ENCODE measurements around the gene SP7. TPM values are rescaled to one million over a fixed set of nuclear protein-coding genes. Genes with fewer than 3 reads are reported as not detected.

The SP7 gene
- total RNA-seq, 1 experiment from 2014 or later: not detected

- peaks cover 4% of the 10 kb centered on the region for H3K4me1 Mint-ChIP-seq (ENCODE audit: low read depth, unreplicated experiment)
- peaks cover 48% of the 10 kb centered on the region for H3K36me3 Mint-ChIP-seq (ENCODE audit: insufficient read depth, unreplicated experiment)
- peak within 1 kb of the TSS; percentile 90 for H3K4me3 Mint-ChIP-seq (ENCODE audit: low read depth, unreplicated experiment)
- H3K27ac Mint-ChIP-seq (ENCODE audit: unreplicated experiment): peak within 1 kb of the TSS; percentile 66
- no TSS peak for BruUV-seq (replicated peaks)
- DNase-seq: peak; percentile 84
- no peaks in the 10 kb centered on the region for H3K27me3 Mint-ChIP-seq (ENCODE audit: unreplicated experiment)
- intact Hi-C loops (cut with micrococcal nuclease; ENCODE audit: unreplicated experiment): no loop called here
- TF ChIP-seq, protein P1, sequence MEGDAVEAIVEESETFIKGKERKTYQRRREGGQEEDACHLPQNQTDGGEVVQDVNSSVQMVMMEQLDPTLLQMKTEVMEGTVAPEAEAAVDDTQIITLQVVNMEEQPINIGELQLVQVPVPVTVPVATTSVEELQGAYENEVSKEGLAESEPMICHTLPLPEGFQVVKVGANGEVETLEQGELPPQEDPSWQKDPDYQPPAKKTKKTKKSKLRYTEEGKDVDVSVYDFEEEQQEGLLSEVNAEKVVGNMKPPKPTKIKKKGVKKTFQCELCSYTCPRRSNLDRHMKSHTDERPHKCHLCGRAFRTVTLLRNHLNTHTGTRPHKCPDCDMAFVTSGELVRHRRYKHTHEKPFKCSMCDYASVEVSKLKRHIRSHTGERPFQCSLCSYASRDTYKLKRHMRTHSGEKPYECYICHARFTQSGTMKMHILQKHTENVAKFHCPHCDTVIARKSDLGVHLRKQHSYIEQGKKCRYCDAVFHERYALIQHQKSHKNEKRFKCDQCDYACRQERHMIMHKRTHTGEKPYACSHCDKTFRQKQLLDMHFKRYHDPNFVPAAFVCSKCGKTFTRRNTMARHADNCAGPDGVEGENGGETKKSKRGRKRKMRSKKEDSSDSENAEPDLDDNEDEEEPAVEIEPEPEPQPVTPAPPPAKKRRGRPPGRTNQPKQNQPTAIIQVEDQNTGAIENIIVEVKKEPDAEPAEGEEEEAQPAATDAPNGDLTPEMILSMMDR (IDR thresholded peaks at IDR 0.05; ENCODE audit: unreplicated experiment): no peak
- H3K9me3 Mint-ChIP-seq (ENCODE audit: low read depth, unreplicated experiment): no peaks in the 10 kb centered on the region
- CTCF ChIA-PET: interaction anchor here (0.5 to 1.3 kb wide), 9 partner anchors 12 to 531 kb away, joined by 3 to 7 read pairs (median 3); partner anchors contain the start of gene AAAS
Measured at GRCh38 chr12:53295070-53295890, 40.9 kb downstream of the SP7 start, which contains the start of gene PFDN5. Gene PFDN5, plus strand, starts transcription at chr12:53295542. Its CDS starts 26 bp downstream, at chr12:53295568.

DNA sequence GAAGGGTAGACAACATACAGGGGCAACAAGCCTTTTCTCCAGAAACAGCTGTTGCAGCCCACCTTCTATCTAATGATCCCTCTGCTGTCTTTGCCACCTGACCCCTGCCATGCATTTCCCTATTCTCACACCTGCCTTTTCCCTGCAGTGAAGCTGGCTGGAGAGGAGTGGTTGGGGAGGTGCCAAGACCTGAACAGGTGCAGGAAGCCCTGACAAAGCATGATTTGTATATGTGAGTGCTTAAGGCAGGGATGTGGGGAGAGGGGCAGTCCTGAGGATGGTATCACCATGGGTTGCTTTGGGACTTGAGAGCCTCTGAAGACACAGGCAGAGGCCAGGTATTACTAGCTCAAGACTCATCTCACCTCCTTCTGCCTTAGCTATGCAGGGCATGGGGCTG is 43.7 kb downstream of the SP7 start:
- H3K9me3 Mint-ChIP-seq (ENCODE audit: low read depth, unreplicated experiment): no peaks in the 10 kb centered on the region
- no peaks in the 10 kb centered on the region for H3K4me1 Mint-ChIP-seq (ENCODE audit: low read depth, unreplicated experiment)
- H3K36me3 Mint-ChIP-seq (ENCODE audit: insufficient read depth, unreplicated experiment): peaks cover 36% of the 10 kb centered on the region
- CTCF ChIA-PET: interaction anchor here (0.8 kb wide), 1 partner anchor 23 kb away, joined by 3 read pairs; no protein-coding TSS in a partner anchor
- TF ChIP-seq, protein P1 (IDR thresholded peaks at IDR 0.05; ENCODE audit: unreplicated experiment): no peak
- no peak overlapping the region for H3K27ac Mint-ChIP-seq (ENCODE audit: unreplicated experiment)
- H3K27me3 Mint-ChIP-seq (ENCODE audit: unreplicated experiment): no peaks in the 10 kb centered on the region
- no peak for DNase-seq
- H3K4me3 Mint-ChIP-seq (ENCODE audit: low read depth, unreplicated experiment): no peak overlapping the region
- intact Hi-C loops (cut with micrococcal nuclease; ENCODE audit: unreplicated experiment): no loop called here
- BruUV-seq (replicated peaks): no TSS peak

GRCh38 chr12:53290661-53291060 is 45.5 kb downstream of the SP7 start:
- Mint-ChIP-seq H3K4me1 (ENCODE audit: low read depth, unreplicated experiment) (no peaks in the 10 kb centered on the region), H3K9me3 (ENCODE audit: low read depth, unreplicated experiment) (no peaks in the 10 kb centered on the region), H3K27ac (ENCODE audit: unreplicated experiment) (no peak overlapping the region), H3K4me3 (ENCODE audit: low read depth, unreplicated experiment) (no peak overlapping the region), H3K36me3 (ENCODE audit: insufficient read depth, unreplicated experiment) (peaks cover 23% of the 10 kb centered on the region), H3K27me3 (ENCODE audit: unreplicated experiment) (no peaks in the 10 kb centered on the region)
- CTCF ChIA-PET: no interaction called here
- BruUV-seq (replicated peaks): no TSS peak
- DNase-seq: no peak
- TF ChIP-seq, protein P1 (IDR thresholded peaks at IDR 0.05; ENCODE audit: unreplicated experiment): no peak
- intact Hi-C loops (cut with micrococcal nuclease; ENCODE audit: unreplicated experiment): no loop called here

DNA sequence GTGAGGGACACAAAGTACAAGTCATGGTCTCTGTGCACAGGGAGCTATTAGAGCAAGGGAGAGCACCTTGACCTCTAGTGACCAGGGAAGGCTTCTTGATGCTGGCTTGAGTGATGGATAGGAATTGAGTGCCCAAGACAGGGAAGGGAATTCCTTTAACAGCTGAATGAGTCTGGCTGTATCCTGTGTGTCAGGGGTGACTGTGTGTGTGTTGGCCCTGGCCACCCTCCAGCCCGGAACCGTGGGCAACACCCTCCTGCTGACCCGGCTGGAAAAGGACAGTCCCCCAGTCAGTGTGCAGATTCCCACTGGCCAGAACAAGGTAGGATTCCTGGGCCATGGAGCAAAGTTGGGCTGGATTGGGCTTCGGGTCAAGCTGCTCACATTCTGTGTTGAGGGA is 46.3 kb downstream of the SP7 start:
- Mint-ChIP-seq H3K27me3 (ENCODE audit: unreplicated experiment) (no peaks in the 10 kb centered on the region), H3K4me3 (ENCODE audit: low read depth, unreplicated experiment) (no peak overlapping the region), H3K4me1 (ENCODE audit: low read depth, unreplicated experiment) (no peaks in the 10 kb centered on the region), H3K36me3 (ENCODE audit: insufficient read depth, unreplicated experiment) (peaks cover 18% of the 10 kb centered on the region), H3K27ac (ENCODE audit: unreplicated experiment) (no peak overlapping the region), H3K9me3 (ENCODE audit: low read depth, unreplicated experiment) (no peaks in the 10 kb centered on the region)
- no TSS peak for BruUV-seq (replicated peaks)
- no peak for DNase-seq
- TF ChIP-seq, protein P1 (IDR thresholded peaks at IDR 0.05; ENCODE audit: unreplicated experiment): no peak
- intact Hi-C loops (cut with micrococcal nuclease; ENCODE audit: unreplicated experiment): no loop called here
- CTCF ChIA-PET: no interaction called here

Data from Calu3 (cell line).